Adrenal gland (tissue), 12 donors: ENCODE data around the gene HPSE2. TPM values are rescaled to one million over a fixed set of nuclear protein-coding genes. Genes with fewer than 3 reads are reported as not detected.

Experiments
- DNase-seq, 7 donors: peaks; one replicate each; pipeline ENCODE4 v3.0.0-alpha.2; 2019 to 2020
- H3K27ac ChIP-seq, 5 donors: fragments of 200-600 bp; sonication (generic) in 4 of 5; 1 replicate in 3 of 5; 2 replicates in 2 of 5; pipeline versions ENCODE4 v1.5.1 to v1.8.0; 2016 to 2020; ENCODE audit warnings: mild to moderate bottlenecking in 1 of 5
- H3K27me3 ChIP-seq: fragments of 200-600 bp; 2 replicates; pipeline ENCODE4 v1.8.0; 2021
- H3K36me3 ChIP-seq, 2 donors: fragments of 200-600 bp; replicated peaks in 1 of 2; 1 replicate in 1 of 2; 2 replicates in 1 of 2; pipeline versions ENCODE4 v1.5.1 to v1.8.0; 2018 to 2022
- H3K4me1 ChIP-seq, 2 donors: fragments of 200-600 bp; replicated peaks in 1 of 2; 1 replicate in 1 of 2; 2 replicates in 1 of 2; pipeline versions ENCODE4 v1.5.1 to v1.8.0; 2018 to 2021
- H3K4me3 ChIP-seq, 4 donors: fragments of 200-600 bp; sonication (generic) in 3 of 4; one replicate each; pipeline ENCODE4 v1.5.1; 2016 to 2018
- H3K9me3 ChIP-seq, 3 donors: fragments of 200-600 bp; sonication (generic) in 1 of 3; replicated peaks in 1 of 3; 1 replicate in 2 of 3; 2 replicates in 1 of 3; pipeline versions ENCODE4 v1.5.1 to v1.8.0; 2016 to 2021
- CTCF ChIP-seq, 6 experiments: fragments of 450-650 bp in 4 of 6; fragments of 200-600 bp in 2 of 6; sonication (generic) in 1 of 6; IDR thresholded peaks; 1 replicate in 5 of 6; 2 replicates in 1 of 6; pipeline versions ENCODE4 v1.5.1 to v1.8.0; 2016 to 2021; ENCODE audit warnings: antibody characterized with exemption in 6 of 6, mild to moderate bottlenecking in 2 of 6, moderate library complexity in 1 of 6
- POLR2A ChIP-seq, 2 donors: fragments of 450-650 bp; IDR thresholded peaks; one replicate each; pipeline ENCODE4 v1.6.1; 2017; ENCODE audit warnings: antibody characterized with exemption in 2 of 2, mild to moderate bottlenecking in 2 of 2, moderate library complexity in 1 of 2
- WGBS, 4 donors: extraction: QIAGEN DNeasy Blood & Tissue Kit in 2 of 4; methylation state at CpG; one replicate each; pipeline versions ENCODE4 v1.1.5 to v1.1.7; 2013 to 2017; 5-methylcytosine and 5-hydroxymethylcytosine counted together
- intact Hi-C, 2 donors: fragments of 100-400 bp; cut with DNase I; formaldehyde crosslinking; loops; one replicate each; pipeline versions ENCODE4 v1.14.1 to v1.15.0; 2022 to 2023
- polyA plus RNA-seq, 3 donors: library from polyadenylated mRNA; stranded (reverse); fragments of 200-250 nt in 2 of 3; fragments of 350-450 nt in 1 of 3; fragmentation: Illumina TruSeq in 1 of 3; extraction: RNeasy Lipid Tissue Mini Kit (QIAGEN cat#74804) in 1 of 3; gene quantifications; one replicate each; pipeline ENCODE4 v1.2.3, GENCODE V29; 2013 to 2014
- total RNA-seq, 9 donors: library from RNA; depleted of rRNA in 4 of 9; stranded (reverse); fragments of >200 nt in 4 of 9; fragments of 120-200 nt in 1 of 9; fragmentation: NEBNext Ultra II Directional in 1 of 9; extraction: Animal tissue kit (Norgen Biotek cat#: 25700) in 1 of 9; gene quantifications; one replicate each; pipeline versions ENCODE4 v1.1.0 to v1.2.4, GENCODE V29; 2013 to 2023
- donor health status: healthy with polysubstance abuse.
- donor health status: Bipolar disorder and iron deficiency.
- donor health status: DM: yes; HTN: yes; CAD: no.
- donor health status: DM: no; HTN: no; CAD: no.
- donor health status: DM: no; HTN: no; CAD: no.
- donor health status: DM: yes; HTN: yes; CAD: no.

HPSE2 gene
- total and polyA plus RNA-seq, 12 donors = under 0.01 to 0.16 (median 0.10) TPM; not detected in 9

DNA sequence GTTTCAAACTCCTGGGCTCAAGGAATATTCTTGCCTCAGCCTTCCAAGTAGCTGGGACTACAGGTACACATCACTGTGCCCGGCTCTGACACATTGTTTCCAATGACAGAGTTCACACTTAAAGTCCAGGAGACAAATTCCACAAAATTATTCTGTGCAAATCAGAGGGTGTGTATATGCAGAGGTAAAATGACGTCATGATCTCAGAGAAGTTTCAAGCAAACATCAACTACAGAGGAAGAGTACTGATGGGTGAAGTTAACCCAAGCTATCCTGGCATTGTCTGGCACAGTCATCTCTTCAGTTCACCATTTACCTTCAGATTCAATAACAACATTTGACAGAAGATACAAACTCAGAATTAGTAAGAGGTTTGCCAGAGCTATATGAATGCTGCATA, 388.9 kb downstream of the HPSE2 start:
- no peaks in the 10 kb centered on the region for H3K27me3 ChIP-seq

GRCh38 chr10:98833542-98833941, 402.1 kb downstream of the HPSE2 start:
- TF ChIP-seq CTCF (IDR thresholded peaks at IDR 0.05) = no peak
- no peak for TF ChIP-seq POLR2A (IDR thresholded peaks at IDR 0.05)
- Histone ChIP-seq H3K36me3 (no peaks in the 10 kb centered on the region), H3K4me1 (no peaks in the 10 kb centered on the region), H3K4me3 (no peak overlapping the region), H3K27ac (no peak overlapping the region), H3K27me3 (no peaks in the 10 kb centered on the region), H3K9me3 (no peaks in the 10 kb centered on the region)
- intact Hi-C loops = no loop called here
- 60 to 75% (median 68%) methylated on average over 1 of the region's 1 CpG for WGBS, 4 donors
- no peak for DNase-seq

More for the DNA sequence above, 388.9 kb downstream of the HPSE2 start:
- no peak overlapping the region for H3K4me3 ChIP-seq
- intact Hi-C loops = no loop called here
- DNase-seq = no peak
- 64 to 82% (median 73%) methylated on average over 2 of the region's 2 CpGs for WGBS, 4 donors
- H3K9me3 ChIP-seq = no peaks in the 10 kb centered on the region
- no peaks in the 10 kb centered on the region for H3K4me1 ChIP-seq
- TF ChIP-seq POLR2A (IDR thresholded peaks at IDR 0.05) (no peak), CTCF (IDR thresholded peaks at IDR 0.05) (no peak)
- H3K27ac ChIP-seq = no peak overlapping the region
- H3K36me3 ChIP-seq = no peaks in the 10 kb centered on the region

- H3K4me1 ChIP-seq = no peaks in the 10 kb centered on the region
- intact Hi-C loops = no loop called here
- TF ChIP-seq POLR2A (IDR thresholded peaks at IDR 0.05) (no peak), CTCF (IDR thresholded peaks at IDR 0.05) (no peak)
- no peaks in the 10 kb centered on the region for H3K36me3 ChIP-seq
- no peak overlapping the region for H3K4me3 ChIP-seq
- DNase-seq = no peak
- no peaks in the 10 kb centered on the region for H3K9me3 ChIP-seq
- no peak overlapping the region for H3K27ac ChIP-seq
- H3K27me3 ChIP-seq = no peaks in the 10 kb centered on the region
- WGBS, 4 donors = 64 to 73% (median 65%) methylated on average over 2 of the region's 2 CpGs
Measured at GRCh38 chr10:98832738-98833137, 402.9 kb downstream of the HPSE2 start.

GRCh38 chr10:98832196-98832595, 403.5 kb downstream of the HPSE2 start:
- H3K9me3 ChIP-seq = no peaks in the 10 kb centered on the region
- DNase-seq = no peak
- no peaks in the 10 kb centered on the region for H3K36me3 ChIP-seq
- no peak overlapping the region for H3K27ac ChIP-seq
- H3K27me3 ChIP-seq = no peaks in the 10 kb centered on the region
- H3K4me1 ChIP-seq = no peaks in the 10 kb centered on the region
- intact Hi-C loops = no loop called here
- WGBS, 4 donors = 55 to 68% (median 59%) methylated on average over 3 of the region's 3 CpGs
- H3K4me3 ChIP-seq = no peak overlapping the region
- TF ChIP-seq POLR2A (IDR thresholded peaks at IDR 0.05) = no peak
- no peak for TF ChIP-seq CTCF (IDR thresholded peaks at IDR 0.05)
